Fibroblast of lung (primary cell): ENCODE data around the gene CHTOP. TPM values are rescaled to one million over a fixed set of nuclear protein-coding genes. Genes with fewer than 3 reads are reported as not detected.
"Not testable (repeated sequence)": the region's sequence is repeated elsewhere in the genome, so short reads cannot be mapped to it uniquely, and the experiment has no call there.

Experiments
- DNase-seq, 2 donors: peaks; one replicate each; pipeline versions ENCODE4 v3.0.0 to v3.0.0-alpha.2; 2010; ENCODE audit warnings: low read depth in 2 of 2
- H2AFZ ChIP-seq: 2 replicates; pipeline ENCODE4 v1.5.1; 2012; ENCODE audit warnings: low read length, control low read depth, inconsistent platforms
- H3K27ac ChIP-seq: 2 replicates; pipeline ENCODE4 v1.5.1; 2011; ENCODE audit warnings: low read length, control low read depth; ENCODE audit not compliant: insufficient read depth
- H3K27me3 ChIP-seq: 2 replicates; pipeline ENCODE4 v1.5.1; 2011; ENCODE audit warnings: mild to moderate bottlenecking, low read length; ENCODE audit not compliant: control insufficient read depth, insufficient read depth
- H3K36me3 ChIP-seq: 2 replicates; pipeline ENCODE4 v1.5.1; 2011; ENCODE audit warnings: low read length; ENCODE audit not compliant: control insufficient read depth, insufficient read depth
- H3K4me1 ChIP-seq: 2 replicates; pipeline ENCODE4 v1.5.1; 2011; ENCODE audit warnings: low read length; ENCODE audit not compliant: control insufficient read depth, insufficient read depth; ENCODE audit errors: extremely low read depth
- H3K4me2 ChIP-seq: 2 replicates; pipeline ENCODE4 v1.5.1; 2011; ENCODE audit warnings: low read length, control low read depth; ENCODE audit not compliant: insufficient read depth; ENCODE audit errors: extremely low read depth
- H3K4me3 ChIP-seq, 4 experiments: fragments of 200-600 bp in 1 of 4; sonication (generic) in 1 of 4; replicated peaks in 1 of 4; 2 replicates each; pipeline ENCODE4 v1.5.1; 2011 to 2016; ENCODE audit warnings: low read length in 4 of 4, low read depth in 3 of 4, mild to moderate bottlenecking in 3 of 4, control low read depth in 2 of 4, inconsistent platforms in 1 of 4, mixed read lengths in 1 of 4; ENCODE audit not compliant: insufficient read depth in 1 of 4; ENCODE audit errors: control extremely low read depth in 1 of 4
- H3K79me2 ChIP-seq: 2 replicates; pipeline ENCODE4 v1.5.1; 2012; ENCODE audit warnings: mild to moderate bottlenecking, low read length, inconsistent platforms; ENCODE audit not compliant: control insufficient read depth, insufficient read depth
- H3K9ac ChIP-seq: 2 replicates; pipeline ENCODE4 v1.5.1; 2011; ENCODE audit warnings: mild to moderate bottlenecking, low read length, control low read depth; ENCODE audit not compliant: insufficient read depth
- H3K9me3 ChIP-seq: 2 replicates; pipeline ENCODE4 v1.5.1; 2012; ENCODE audit warnings: low read depth, low read length; ENCODE audit not compliant: control insufficient read depth, insufficient read depth
- H4K20me1 ChIP-seq: 2 replicates; pipeline ENCODE4 v1.5.1; 2011; ENCODE audit warnings: low read length; ENCODE audit not compliant: control insufficient read depth, insufficient read depth; ENCODE audit errors: extremely low read depth
- EZH2 ChIP-seq: IDR thresholded peaks from 2 replicates; pipeline ENCODE4 v1.5.1; 2012; ENCODE audit warnings: low read length, control low read depth, mild to moderate bottlenecking; ENCODE audit errors: missing control alignments
- polyA plus RNA-seq, 2 donors: library from polyadenylated mRNA; depleted of rRNA in 1 of 2; stranded (reverse) in 1 of 2; unstranded in 1 of 2; fragments of >200 nt; gene quantifications; 2 replicates each; pipeline ENCODE4 v1.2.1, GENCODE V29; 2011 to 2012; ENCODE audit warnings: missing spikeins in 1 of 2
- total RNA-seq: library from RNA; depleted of rRNA; stranded (reverse); fragments of >200 nt; gene quantifications from 2 replicates; pipeline ENCODE4 v1.2.1, GENCODE V29; 2014
- TF ChIP-seq, protein P1 (sequence below), 2 donors: IDR thresholded peaks in 1 of 2; conservative IDR thresholded peaks in 1 of 2; 1 replicate in 1 of 2; 2 replicates in 1 of 2; pipeline ENCODE4 v1.5.1; 2011 to 2012; ENCODE audit warnings: low read length in 2 of 2, control low read depth in 1 of 2, inconsistent platforms in 1 of 2, low read depth in 1 of 2, mild to moderate bottlenecking in 1 of 2

Gene CHTOP
- total and polyA plus RNA-seq, 2 donors (not counting 1 experiment from before 2014, with no cell fraction given), result 34.0 to 47.6 TPM

- no peak overlapping the region for H3K27ac ChIP-seq
- H2AFZ ChIP-seq, result no peak overlapping the region
- no peak overlapping the region for H3K4me3 ChIP-seq
- H3K4me1 ChIP-seq, result peaks cover 2% of the 10 kb centered on the region
- H3K9ac ChIP-seq, result no peak overlapping the region
- no peaks in the 10 kb centered on the region for H3K36me3 ChIP-seq
- no peaks in the 10 kb centered on the region for H4K20me1 ChIP-seq
- H3K4me2 ChIP-seq, result no peak overlapping the region
- no peaks in the 10 kb centered on the region for H3K27me3 ChIP-seq
- TF ChIP-seq, protein P1, sequence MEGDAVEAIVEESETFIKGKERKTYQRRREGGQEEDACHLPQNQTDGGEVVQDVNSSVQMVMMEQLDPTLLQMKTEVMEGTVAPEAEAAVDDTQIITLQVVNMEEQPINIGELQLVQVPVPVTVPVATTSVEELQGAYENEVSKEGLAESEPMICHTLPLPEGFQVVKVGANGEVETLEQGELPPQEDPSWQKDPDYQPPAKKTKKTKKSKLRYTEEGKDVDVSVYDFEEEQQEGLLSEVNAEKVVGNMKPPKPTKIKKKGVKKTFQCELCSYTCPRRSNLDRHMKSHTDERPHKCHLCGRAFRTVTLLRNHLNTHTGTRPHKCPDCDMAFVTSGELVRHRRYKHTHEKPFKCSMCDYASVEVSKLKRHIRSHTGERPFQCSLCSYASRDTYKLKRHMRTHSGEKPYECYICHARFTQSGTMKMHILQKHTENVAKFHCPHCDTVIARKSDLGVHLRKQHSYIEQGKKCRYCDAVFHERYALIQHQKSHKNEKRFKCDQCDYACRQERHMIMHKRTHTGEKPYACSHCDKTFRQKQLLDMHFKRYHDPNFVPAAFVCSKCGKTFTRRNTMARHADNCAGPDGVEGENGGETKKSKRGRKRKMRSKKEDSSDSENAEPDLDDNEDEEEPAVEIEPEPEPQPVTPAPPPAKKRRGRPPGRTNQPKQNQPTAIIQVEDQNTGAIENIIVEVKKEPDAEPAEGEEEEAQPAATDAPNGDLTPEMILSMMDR (conservative IDR thresholded peaks at IDR 0.05 in 1 of 2, IDR thresholded peaks at IDR 0.05 in 1 of 2; ENCODE audit: low read depth in 1 of 2, low read length in 2 of 2), result no peak
- no peak for TF ChIP-seq EZH2
- no peaks in the 10 kb centered on the region for H3K79me2 ChIP-seq
- DNase-seq, result no peak
- no peaks in the 10 kb centered on the region for H3K9me3 ChIP-seq
Observed at GRCh38 chr1:153587314-153587713, 46.6 kb upstream of the CHTOP start.

GRCh38 chr1:153588033-153588432 is 45.8 kb upstream of the CHTOP start:
- not testable (repeated sequence) for H4K20me1 ChIP-seq, H3K9me3 ChIP-seq, H3K79me2 ChIP-seq

DNA sequence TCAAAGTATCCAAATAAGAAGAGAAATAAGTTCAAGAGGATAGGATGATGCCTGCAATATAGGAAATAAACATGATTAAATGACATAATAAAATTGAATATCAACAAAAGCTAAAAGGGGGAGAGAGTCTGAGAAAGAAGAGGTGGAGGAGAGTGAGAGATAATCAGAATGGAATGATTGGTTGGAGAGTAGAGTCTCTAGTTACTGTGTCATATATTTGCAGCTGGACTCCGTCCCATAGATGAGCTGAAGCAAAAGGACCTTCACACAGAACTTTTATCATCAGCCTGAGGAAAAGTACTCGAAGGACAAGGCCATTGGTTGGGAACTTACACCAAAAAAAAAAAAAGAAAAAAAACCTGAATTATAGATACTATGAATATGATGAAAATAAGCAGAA is 45.4 kb upstream of the CHTOP start:
- Histone ChIP-seq H4K20me1 (no peaks in the 10 kb centered on the region), H3K4me3 (no peak overlapping the region), H3K4me1 (peaks cover 2% of the 10 kb centered on the region), H3K27ac (no peak overlapping the region), H3K9me3 (no peaks in the 10 kb centered on the region), H3K79me2 (no peaks in the 10 kb centered on the region), H3K9ac (no peak overlapping the region), H3K36me3 (no peaks in the 10 kb centered on the region), H3K4me2 (no peak overlapping the region), H2AFZ (no peak overlapping the region), H3K27me3 (no peaks in the 10 kb centered on the region)
- no peak for TF ChIP-seq EZH2
- TF ChIP-seq, protein P1 (conservative IDR thresholded peaks at IDR 0.05 in 1 of 2, IDR thresholded peaks at IDR 0.05 in 1 of 2; ENCODE audit: low read depth in 1 of 2, low read length in 2 of 2), result no peak
- DNase-seq, result no peak

More at GRCh38 chr1:153588033-153588432, 45.8 kb upstream of the CHTOP start:
- H3K9ac ChIP-seq, DNase-seq, H3K27ac ChIP-seq, H3K36me3 ChIP-seq, H3K4me1 ChIP-seq, H3K4me3 ChIP-seq, H2AFZ ChIP-seq, H3K4me2 ChIP-seq, H3K27me3 ChIP-seq: not testable (repeated sequence)
